Neutrophil (primary cell): ENCODE measurements around the gene STRN3.
"Not testable (repeated sequence)": the region's sequence is repeated elsewhere in the genome, so short reads cannot be mapped to it uniquely, and the experiment has no call there.

Experiments
- H3K27ac ChIP-seq: fragments of 200-600 bp; sonication (generic); 2 replicates; pipeline ENCODE4 v1.5.1; 2016; ENCODE audit warnings: mild to moderate bottlenecking, moderate library complexity
- H3K27me3 ChIP-seq: fragments of 200-600 bp; sonication (generic); 2 replicates; pipeline ENCODE4 v1.6.0; 2016; ENCODE audit warnings: mild to moderate bottlenecking
- H3K36me3 ChIP-seq: fragments of 200-600 bp; sonication (generic); 2 replicates; pipeline ENCODE4 v1.5.1; 2017
- H3K4me1 ChIP-seq, 2 experiments: fragments of 200-600 bp in 1 of 2; sonication (generic) in 1 of 2; 1 replicate in 1 of 2; 2 replicates in 1 of 2; pipeline versions ENCODE4 v1.5.1 to v1.6.1; 2013 to 2016; ENCODE audit warnings: low read depth in 1 of 2, low read length in 1 of 2, mild to moderate bottlenecking in 1 of 2, moderate library complexity in 1 of 2; ENCODE audit not compliant: control insufficient read depth in 1 of 2, insufficient read depth in 1 of 2
- H3K4me3 ChIP-seq, 2 experiments: fragments of 200-600 bp in 1 of 2; sonication (generic) in 1 of 2; 1 replicate in 1 of 2; 2 replicates in 1 of 2; pipeline ENCODE4 v1.5.1; 2013 to 2016; ENCODE audit warnings: low read depth in 1 of 2, low read length in 1 of 2, mild to moderate bottlenecking in 1 of 2, moderate library complexity in 1 of 2
- H3K9me3 ChIP-seq: fragments of 200-600 bp; sonication (generic); 2 replicates; pipeline ENCODE4 v1.5.1; 2016
- TF ChIP-seq, protein P1 (sequence below): fragments of 200-600 bp; sonication (generic); IDR thresholded peaks from 2 replicates; pipeline ENCODE4 v1.5.1; 2016; ENCODE audit warnings: antibody characterized with exemption

STRN3 gene

DNA sequence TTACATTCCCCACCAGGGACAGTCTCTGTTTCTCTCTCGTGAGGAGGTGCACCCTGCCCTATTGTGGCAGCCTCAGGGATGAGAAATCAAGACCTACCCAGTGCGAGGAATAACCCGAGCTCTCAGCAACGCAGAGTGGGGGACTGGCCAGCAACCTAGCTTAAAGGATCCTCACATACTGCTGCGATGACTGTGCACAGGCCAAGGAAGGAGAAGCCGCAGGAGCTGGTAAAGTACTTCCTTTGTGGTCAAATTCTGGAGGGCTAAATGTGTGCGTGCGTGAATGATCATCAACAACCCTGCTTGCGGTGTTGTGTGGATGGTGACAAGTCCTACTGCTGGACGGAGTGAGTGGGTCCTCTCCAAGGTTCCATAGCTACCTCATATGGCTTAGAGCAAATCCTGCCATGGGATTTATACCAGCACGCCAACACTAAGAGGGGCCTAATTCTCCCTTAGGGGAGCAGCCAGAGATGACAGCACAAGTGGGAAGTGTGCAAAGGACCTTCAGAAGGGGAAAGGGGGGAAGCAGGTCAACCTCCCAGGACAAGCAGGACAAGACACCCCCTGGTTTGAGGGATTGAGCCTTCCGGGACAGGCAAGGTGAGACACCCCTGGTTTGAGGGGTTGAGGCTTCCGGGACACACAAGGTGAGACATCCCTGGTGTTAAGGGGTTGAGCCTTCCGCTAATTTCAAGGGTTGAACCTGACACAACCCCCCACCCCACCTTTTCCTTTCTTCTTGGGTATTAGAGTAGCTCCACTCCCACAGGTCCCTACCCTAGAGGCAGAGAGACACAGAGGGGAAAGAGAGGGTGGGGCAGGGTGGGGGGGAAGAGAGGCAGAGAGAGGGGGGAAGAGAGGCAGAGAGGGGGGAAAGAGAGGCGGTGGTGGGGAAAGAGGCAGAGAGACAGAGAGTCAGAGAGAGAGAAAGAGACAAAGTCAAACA, 59.5 kb downstream of the STRN3 start:
- TF ChIP-seq, protein P1, sequence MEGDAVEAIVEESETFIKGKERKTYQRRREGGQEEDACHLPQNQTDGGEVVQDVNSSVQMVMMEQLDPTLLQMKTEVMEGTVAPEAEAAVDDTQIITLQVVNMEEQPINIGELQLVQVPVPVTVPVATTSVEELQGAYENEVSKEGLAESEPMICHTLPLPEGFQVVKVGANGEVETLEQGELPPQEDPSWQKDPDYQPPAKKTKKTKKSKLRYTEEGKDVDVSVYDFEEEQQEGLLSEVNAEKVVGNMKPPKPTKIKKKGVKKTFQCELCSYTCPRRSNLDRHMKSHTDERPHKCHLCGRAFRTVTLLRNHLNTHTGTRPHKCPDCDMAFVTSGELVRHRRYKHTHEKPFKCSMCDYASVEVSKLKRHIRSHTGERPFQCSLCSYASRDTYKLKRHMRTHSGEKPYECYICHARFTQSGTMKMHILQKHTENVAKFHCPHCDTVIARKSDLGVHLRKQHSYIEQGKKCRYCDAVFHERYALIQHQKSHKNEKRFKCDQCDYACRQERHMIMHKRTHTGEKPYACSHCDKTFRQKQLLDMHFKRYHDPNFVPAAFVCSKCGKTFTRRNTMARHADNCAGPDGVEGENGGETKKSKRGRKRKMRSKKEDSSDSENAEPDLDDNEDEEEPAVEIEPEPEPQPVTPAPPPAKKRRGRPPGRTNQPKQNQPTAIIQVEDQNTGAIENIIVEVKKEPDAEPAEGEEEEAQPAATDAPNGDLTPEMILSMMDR = no peak
- H3K4me3 ChIP-seq = no peak overlapping the region
- no peaks in the 10 kb centered on the region for H3K27me3 ChIP-seq
- H3K4me1 ChIP-seq = peaks cover 0 to 3% of the 10 kb centered on the region in 2 experiments
- H3K27ac ChIP-seq = no peak overlapping the region
- H3K9me3 ChIP-seq = peaks cover 4% of the 10 kb centered on the region
- no peaks in the 10 kb centered on the region for H3K36me3 ChIP-seq

DNA sequence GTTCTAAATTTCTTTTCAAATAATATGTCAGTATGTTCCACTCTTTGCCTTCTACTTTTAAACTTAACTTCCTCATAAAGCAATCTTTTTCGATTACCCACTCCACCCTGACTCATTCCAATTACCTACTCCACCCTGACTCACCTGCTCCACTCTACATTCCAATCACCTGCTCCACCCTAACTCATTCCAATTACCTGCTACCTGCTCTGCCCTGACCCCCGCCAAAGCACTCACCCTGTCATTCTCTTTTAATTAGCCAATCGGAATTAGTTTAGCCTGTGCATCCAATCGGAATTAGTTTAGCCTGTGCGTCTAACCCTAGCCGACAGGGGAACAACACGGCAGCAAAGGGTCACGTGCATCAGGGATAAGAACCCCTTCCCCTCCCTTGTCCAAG, 60.3 kb downstream of the STRN3 start:
- not testable (repeated sequence) for H3K36me3 ChIP-seq, H3K27me3 ChIP-seq, H3K4me1 ChIP-seq, H3K27ac ChIP-seq, H3K4me3 ChIP-seq, H3K9me3 ChIP-seq

- not testable (repeated sequence) for H3K4me3 ChIP-seq, H3K4me1 ChIP-seq, H3K36me3 ChIP-seq, H3K27ac ChIP-seq, H3K9me3 ChIP-seq, H3K27me3 ChIP-seq
Measured at GRCh38 chr14:30962537-30962936, 63.6 kb downstream of the STRN3 start.

DNA sequence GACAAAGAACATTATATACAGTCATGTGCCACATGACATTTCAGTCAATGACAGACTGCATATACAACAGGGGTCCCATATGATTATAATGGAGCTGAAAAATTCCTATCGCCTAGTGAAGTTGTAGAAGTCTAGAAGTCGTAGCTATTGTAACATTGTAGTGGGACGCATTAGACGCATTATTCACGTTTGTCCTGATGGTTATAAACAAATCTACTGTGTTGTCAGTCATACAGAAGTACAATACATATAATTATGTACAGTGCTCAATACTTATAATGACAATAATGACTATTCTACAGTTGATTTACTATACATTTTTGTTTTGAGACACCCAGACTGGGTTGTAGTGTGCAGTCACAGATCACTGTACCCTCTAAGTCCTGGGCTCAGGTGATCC, 64.8 kb downstream of the STRN3 start:
- H3K4me1 ChIP-seq = peaks cover 0 to under 1% of the 10 kb centered on the region in 2 experiments
- TF ChIP-seq, protein P1 = no peak
- H3K9me3 ChIP-seq = peaks cover 4% of the 10 kb centered on the region

GRCh38 chr14:30960216-30960615, 66.0 kb downstream of the STRN3 start:
- TF ChIP-seq, protein P1 = no peak
- Histone ChIP-seq H3K4me3 (no peak overlapping the region), H3K36me3 (peaks cover 8% of the 10 kb centered on the region), H3K9me3 (no peaks in the 10 kb centered on the region), H3K4me1 (no peaks in the 10 kb centered on the region), H3K27me3 (no peaks in the 10 kb centered on the region), H3K27ac (no peak overlapping the region)

More for the DNA sequence above, 64.8 kb downstream of the STRN3 start:
- Histone ChIP-seq H3K27ac (no peak overlapping the region), H3K36me3 (no peaks in the 10 kb centered on the region), H3K27me3 (no peaks in the 10 kb centered on the region), H3K4me3 (no peak overlapping the region)

DNA sequence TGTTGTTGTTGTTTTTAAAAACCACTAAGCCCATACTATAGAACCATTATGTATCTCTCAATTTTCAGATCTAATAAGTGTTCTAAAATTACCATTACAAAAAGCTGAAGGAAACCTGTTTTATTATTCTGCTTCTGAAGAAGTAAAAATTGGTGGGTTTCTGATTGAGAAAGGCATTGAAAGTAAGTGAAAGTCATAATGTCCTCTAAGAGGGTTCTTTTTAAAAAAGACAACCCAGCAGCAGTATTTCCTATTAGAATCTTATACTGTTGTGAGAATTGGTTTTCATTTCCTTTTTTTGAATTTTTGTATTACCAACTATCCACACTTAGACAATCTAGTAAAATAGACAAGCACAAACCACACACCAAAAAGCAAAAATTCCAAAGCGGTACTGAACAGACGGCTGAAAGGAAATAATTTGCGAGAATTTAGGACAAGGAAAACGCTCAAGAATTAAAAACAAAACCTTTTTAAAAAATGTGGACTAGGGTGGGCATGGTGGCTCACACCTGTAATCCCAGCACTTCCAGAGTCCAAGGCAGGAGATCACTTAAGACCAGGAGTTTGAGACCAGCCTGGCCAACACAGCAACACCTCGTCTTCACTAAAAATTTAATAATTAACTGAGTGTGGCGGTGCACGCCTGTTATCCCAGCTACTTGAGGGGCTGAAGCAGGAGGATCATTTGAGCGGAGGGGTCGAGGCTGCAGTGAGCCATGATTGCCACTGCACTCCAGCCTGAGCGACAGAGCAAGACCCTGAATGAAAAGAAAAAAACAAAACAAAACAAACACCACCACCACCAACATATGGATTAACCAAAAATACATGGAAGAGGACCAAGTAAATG, 67.4 kb downstream of the STRN3 start:
- TF ChIP-seq, protein P1 = no peak
- Histone ChIP-seq H3K9me3 (no peaks in the 10 kb centered on the region), H3K36me3 (peaks cover 18% of the 10 kb centered on the region), H3K27me3 (no peaks in the 10 kb centered on the region), H3K4me3 (no peak overlapping the region), H3K4me1 (no peaks in the 10 kb centered on the region), H3K27ac (no peak overlapping the region)
